ENCODE data around the gene ZNF367.

DNA sequence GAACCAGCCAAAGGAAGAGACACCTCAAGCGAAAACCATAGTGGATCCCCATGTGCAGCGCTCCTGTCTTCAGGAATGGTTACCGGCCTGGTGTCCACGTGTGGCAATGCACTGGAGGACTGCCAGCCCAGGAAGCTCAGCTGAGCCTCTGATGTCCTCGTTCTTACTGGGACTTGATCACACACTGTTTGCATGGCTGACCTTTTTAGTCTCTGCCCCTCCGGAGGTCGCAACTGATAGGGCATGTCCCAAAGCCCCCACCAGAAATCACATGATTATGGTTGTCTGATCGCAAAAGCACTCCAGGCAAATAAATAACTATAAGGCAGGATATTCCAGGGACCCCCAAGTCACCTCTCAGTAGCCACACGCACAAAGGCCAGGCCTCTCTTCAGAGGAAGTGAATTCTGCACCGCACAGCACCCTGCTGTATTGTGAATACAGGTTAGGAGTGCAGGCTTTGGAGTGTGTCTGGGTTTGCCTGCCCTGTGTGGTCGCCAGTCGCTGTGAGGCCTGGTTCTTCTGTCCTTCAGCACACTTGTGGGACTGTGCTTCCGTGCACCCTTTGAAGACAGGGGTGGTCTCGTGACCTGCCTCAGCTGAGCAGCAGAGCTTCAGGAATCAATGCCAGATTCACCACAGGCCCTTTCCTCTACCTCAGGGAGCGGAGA, 18.4 kb upstream of the ZNF367 start:
- TF ChIP-seq, protein P1, sequence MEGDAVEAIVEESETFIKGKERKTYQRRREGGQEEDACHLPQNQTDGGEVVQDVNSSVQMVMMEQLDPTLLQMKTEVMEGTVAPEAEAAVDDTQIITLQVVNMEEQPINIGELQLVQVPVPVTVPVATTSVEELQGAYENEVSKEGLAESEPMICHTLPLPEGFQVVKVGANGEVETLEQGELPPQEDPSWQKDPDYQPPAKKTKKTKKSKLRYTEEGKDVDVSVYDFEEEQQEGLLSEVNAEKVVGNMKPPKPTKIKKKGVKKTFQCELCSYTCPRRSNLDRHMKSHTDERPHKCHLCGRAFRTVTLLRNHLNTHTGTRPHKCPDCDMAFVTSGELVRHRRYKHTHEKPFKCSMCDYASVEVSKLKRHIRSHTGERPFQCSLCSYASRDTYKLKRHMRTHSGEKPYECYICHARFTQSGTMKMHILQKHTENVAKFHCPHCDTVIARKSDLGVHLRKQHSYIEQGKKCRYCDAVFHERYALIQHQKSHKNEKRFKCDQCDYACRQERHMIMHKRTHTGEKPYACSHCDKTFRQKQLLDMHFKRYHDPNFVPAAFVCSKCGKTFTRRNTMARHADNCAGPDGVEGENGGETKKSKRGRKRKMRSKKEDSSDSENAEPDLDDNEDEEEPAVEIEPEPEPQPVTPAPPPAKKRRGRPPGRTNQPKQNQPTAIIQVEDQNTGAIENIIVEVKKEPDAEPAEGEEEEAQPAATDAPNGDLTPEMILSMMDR (IDR thresholded peaks at IDR 0.05; ENCODE audit: low read depth, low read length): no peak
- no peak for TF ChIP-seq POLR2A (IDR thresholded peaks at IDR 0.05; ENCODE audit: extremely low read depth, insufficient read length)
- no peak for TF ChIP-seq MAX (IDR thresholded peaks at IDR 0.05; ENCODE audit: low read depth, low read length)
